Dedifferentiated amniotic fluid mesenchymal stem cell (primary cell): ENCODE data around the gene TAPBPL.

Source experiments
- DNase-seq: peaks from one replicate; pipeline ENCODE4 v3.0.0-alpha.2; 2016; ENCODE audit errors: extremely low spot score

The TAPBPL gene

GRCh38 chr12:6437586-6437985 lies 14.3 kb upstream of the TAPBPL start:
- DNase-seq: no peak

- no peak for DNase-seq
Measured at GRCh38 chr12:6438345-6438744, 13.5 kb upstream of the TAPBPL start.

- DNase-seq: no peak
Measured at GRCh38 chr12:6440391-6440790, 11.5 kb upstream of the TAPBPL start.

GRCh38 chr12:6442836-6443235 lies 9.0 kb upstream of the TAPBPL start:
- DNase-seq: no peak

- no peak for DNase-seq
Measured at GRCh38 chr12:6443361-6443983, 8.4 kb upstream of the TAPBPL start.

GRCh38 chr12:6444031-6444430 lies 7.8 kb upstream of the TAPBPL start:
- no peak for DNase-seq

GRCh38 chr12:6444704-6445688 lies 6.8 kb upstream of the TAPBPL start, which contains the start of gene CD27:
TSS of gene CD27 (plus strand) at chr12:6444955. CDS start at chr12:6445096, 141 bp downstream.
- no peak for DNase-seq

- DNase-seq: no peak
Measured at GRCh38 chr12:6450091-6450868, 1.6 kb upstream of the TAPBPL start.

- DNase-seq: no peak
Measured at GRCh38 chr12:6450869-6451347, 934 bp upstream of the TAPBPL start.

GRCh38 chr12:6452245-6452943 lies 552 bp downstream of the TAPBPL start:
- no peak for DNase-seq

GRCh38 chr12:6452944-6453630 lies 1.2 kb downstream of the TAPBPL start:
- DNase-seq: no peak

GRCh38 chr12:6457220-6457945 lies 5.5 kb downstream of the TAPBPL start:
- DNase-seq: no peak

- no peak for DNase-seq
Measured at GRCh38 chr12:6458281-6459003, 6.6 kb downstream of the TAPBPL start.

GRCh38 chr12:6459004-6459337 lies 7.1 kb downstream of the TAPBPL start:
- DNase-seq: no peak

GRCh38 chr12:6460751-6461371 lies 9.0 kb downstream of the TAPBPL start:
- DNase-seq: no peak

GRCh38 chr12:6461401-6462233 lies 9.8 kb downstream of the TAPBPL start:
- no peak for DNase-seq

- no peak for DNase-seq
Measured at GRCh38 chr12:6462234-6462995, 10.6 kb downstream of the TAPBPL start.
